Psoas muscle (tissue), 8 donors: Measurements from ENCODE around the gene SLC43A3. TPM values are rescaled to one million over a fixed set of nuclear protein-coding genes. Genes with fewer than 3 reads are reported as not detected.

Source experiments
- ATAC-seq, 4 donors: fragments of 200-7000 bp; cut with Tn5 transposase; one replicate each; pipeline ENCODE4 v1.9.1; 2020; ENCODE audit warnings: moderate library complexity in 3 of 4, mild to moderate bottlenecking in 2 of 4
- DNase-seq, 2 donors: peaks; one replicate each; pipeline ENCODE4 v3.0.0-alpha.2; 2020
- H3K27ac ChIP-seq: fragments of 200-600 bp; one replicate; pipeline ENCODE4 v1.8.0; 2022
- H3K27me3 ChIP-seq, 3 donors: fragments of 200-600 bp in 1 of 3; one replicate each; pipeline versions ENCODE4 v1.6.1 to v1.8.0; 2013 to 2022; ENCODE audit warnings: low read length in 2 of 3, mild to moderate bottlenecking in 2 of 3, moderate library complexity in 1 of 3; ENCODE audit not compliant: insufficient read depth in 3 of 3
- H3K36me3 ChIP-seq, 2 donors: fragments of 200-600 bp in 1 of 2; one replicate each; pipeline versions ENCODE4 v1.6.1 to v1.8.0; 2013 to 2022; ENCODE audit warnings: low read depth in 1 of 2, mild to moderate bottlenecking in 1 of 2, moderate library complexity in 1 of 2; ENCODE audit not compliant: insufficient read depth in 1 of 2
- H3K4me1 ChIP-seq: fragments of 200-600 bp; one replicate; pipeline ENCODE4 v1.8.0; 2022
- H3K4me3 ChIP-seq: fragments of 200-600 bp; one replicate; pipeline ENCODE4 v1.8.0; 2022; ENCODE audit warnings: mild to moderate bottlenecking
- H3K9me3 ChIP-seq: fragments of 200-600 bp; one replicate; pipeline ENCODE4 v1.8.0; 2022
- WGBS, 3 donors: extraction: QIAGEN DNeasy Blood & Tissue Kit; methylation state at CpG; one replicate each; pipeline versions ENCODE4 v1.1.6 to v1.1.7; 2013; 5-methylcytosine and 5-hydroxymethylcytosine counted together
- intact Hi-C, 2 donors: fragments of 100-400 bp; cut with DNase I; formaldehyde crosslinking; loops; one replicate each; pipeline versions ENCODE4 v1.11.0 to v1.14.2; 2022
- long read RNA-seq, 2 donors: library from polyadenylated mRNA; unstranded; transcript quantifications; one replicate each; pipeline ENCODE4 v2.0.0, GENCODE V29; 2021
- polyA plus RNA-seq, 3 donors: library from polyadenylated mRNA; stranded (reverse); fragments of 200-250 nt; gene quantifications; one replicate each; pipeline ENCODE4 v1.2.3, GENCODE V29; 2013
- total RNA-seq, 4 donors: library from RNA; stranded (reverse); fragmentation: NEBNext Ultra II Directional in 2 of 4; extraction: Animal tissue kit (Norgen Biotek cat#: 25700) in 2 of 4; gene quantifications; one replicate each; pipeline versions ENCODE4 v1.2.1 to v1.2.4, GENCODE V29; 2021 to 2023
- TF ChIP-seq, protein P1 (sequence below): fragments of 200-600 bp; IDR thresholded peaks from one replicate; pipeline ENCODE4 v1.8.0; 2022; ENCODE audit warnings: antibody characterized with exemption
- donor health status: healthy with polysubstance abuse.
- donor health status: DM: no; HTN: no; CAD: no; lungs with moderate emphysema.
- donor health status: Bipolar disorder and iron deficiency.
- donor health status: healthy.
- donor health status: DM: yes; HTN: yes; CAD: no.
- donor health status: DM: no; HTN: no; CAD: no.
- donor health status: DM: no; HTN: no; CAD: no.
- donor health status: DM: yes; HTN: yes; CAD: no.

SLC43A3 gene
- total RNA-seq (10 to 100 TPM; 10.6 to 18.8 (median 16.0) TPM), polyA plus RNA-seq (10 to 100 TPM in 1 of 3 donors, 1 to 10 TPM in 2; 5.8 to 14.7 (median 6.4) TPM)
- long read RNA-seq, donor 1, partial matches to known transcripts: 0 of 11 reads
- long read RNA-seq, donor 1, other reads (novel, unspliced or antisense): 5 of 11 reads
- long read RNA-seq, donor 2, partial matches to known transcripts: 4 of 14 reads
- long read RNA-seq, donor 2, other reads (novel, unspliced or antisense): 5 of 14 reads

DNA sequence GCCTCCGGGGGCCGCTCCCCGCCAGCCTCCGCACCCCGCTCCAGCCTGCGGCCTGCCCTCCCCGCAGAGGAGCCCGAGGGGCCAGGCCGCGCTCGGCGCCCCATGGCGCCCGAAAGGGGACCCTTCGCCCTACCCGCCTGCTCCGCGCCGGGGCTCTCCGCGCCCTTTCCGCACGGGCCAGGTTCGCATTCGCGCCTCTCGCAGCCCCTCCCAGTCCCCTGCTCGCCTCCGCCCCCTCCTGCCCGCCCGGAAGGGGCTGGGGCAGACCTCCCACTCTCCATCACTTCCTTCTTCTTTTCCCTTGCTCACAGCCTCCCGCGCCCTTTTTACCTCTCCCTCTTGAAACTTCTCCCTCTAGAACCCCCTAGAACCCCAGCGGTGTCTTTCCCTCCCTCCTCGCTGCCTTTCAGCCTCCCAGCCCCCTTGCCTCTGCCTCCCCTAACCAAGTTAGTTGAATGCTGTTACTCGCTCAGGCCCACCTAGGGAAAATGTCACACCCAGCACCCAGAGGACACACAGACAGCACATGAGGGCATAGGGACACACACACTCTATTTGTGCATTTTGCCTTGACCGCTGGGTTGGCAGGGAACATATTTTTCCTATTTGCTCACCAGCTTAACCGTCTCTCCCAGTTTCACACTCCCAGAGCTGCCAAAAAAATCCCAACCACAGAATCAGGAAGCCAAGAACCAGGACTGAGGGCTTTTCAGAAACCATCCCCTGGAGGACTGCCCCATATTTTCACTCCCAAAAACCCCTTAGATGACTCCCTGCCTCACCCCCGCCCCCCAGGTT is at the start of gene SLC43A3:
SLC43A3 (minus strand) TSS at position 193 of the 798 bp plus-strand sequence. CDS start 949 bp downstream, outside the sequence.
- Histone ChIP-seq H3K36me3 (peaks cover 0 to 3% of the 10 kb centered on the region in 2 donors), H3K4me1 (peaks cover 32% of the 10 kb centered on the region), H3K4me3 (peak within 1 kb of the TSS; percentile 66), H3K27me3 (peaks cover 0 to 33% (median 0%) of the 10 kb centered on the region in 3 donors), H3K27ac (peak within 1 kb of the TSS; percentile 84), H3K9me3 (no peaks in the 10 kb centered on the region)
- DNase-seq (peak; percentile 80 to 85), ATAC-seq (peak; percentile 54 to 66 (median 60))
- WGBS, 3 donors: 3 to 14% (median 4%) methylated on average over 35 to 39 of the region's 39 CpGs
- intact Hi-C loops: loop anchor here in 1 of 2 donors (5.0 kb wide), 1 partner anchor 80 kb away; no protein-coding TSS in a partner anchor
- TF ChIP-seq, protein P1, sequence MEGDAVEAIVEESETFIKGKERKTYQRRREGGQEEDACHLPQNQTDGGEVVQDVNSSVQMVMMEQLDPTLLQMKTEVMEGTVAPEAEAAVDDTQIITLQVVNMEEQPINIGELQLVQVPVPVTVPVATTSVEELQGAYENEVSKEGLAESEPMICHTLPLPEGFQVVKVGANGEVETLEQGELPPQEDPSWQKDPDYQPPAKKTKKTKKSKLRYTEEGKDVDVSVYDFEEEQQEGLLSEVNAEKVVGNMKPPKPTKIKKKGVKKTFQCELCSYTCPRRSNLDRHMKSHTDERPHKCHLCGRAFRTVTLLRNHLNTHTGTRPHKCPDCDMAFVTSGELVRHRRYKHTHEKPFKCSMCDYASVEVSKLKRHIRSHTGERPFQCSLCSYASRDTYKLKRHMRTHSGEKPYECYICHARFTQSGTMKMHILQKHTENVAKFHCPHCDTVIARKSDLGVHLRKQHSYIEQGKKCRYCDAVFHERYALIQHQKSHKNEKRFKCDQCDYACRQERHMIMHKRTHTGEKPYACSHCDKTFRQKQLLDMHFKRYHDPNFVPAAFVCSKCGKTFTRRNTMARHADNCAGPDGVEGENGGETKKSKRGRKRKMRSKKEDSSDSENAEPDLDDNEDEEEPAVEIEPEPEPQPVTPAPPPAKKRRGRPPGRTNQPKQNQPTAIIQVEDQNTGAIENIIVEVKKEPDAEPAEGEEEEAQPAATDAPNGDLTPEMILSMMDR: no peak

DNA sequence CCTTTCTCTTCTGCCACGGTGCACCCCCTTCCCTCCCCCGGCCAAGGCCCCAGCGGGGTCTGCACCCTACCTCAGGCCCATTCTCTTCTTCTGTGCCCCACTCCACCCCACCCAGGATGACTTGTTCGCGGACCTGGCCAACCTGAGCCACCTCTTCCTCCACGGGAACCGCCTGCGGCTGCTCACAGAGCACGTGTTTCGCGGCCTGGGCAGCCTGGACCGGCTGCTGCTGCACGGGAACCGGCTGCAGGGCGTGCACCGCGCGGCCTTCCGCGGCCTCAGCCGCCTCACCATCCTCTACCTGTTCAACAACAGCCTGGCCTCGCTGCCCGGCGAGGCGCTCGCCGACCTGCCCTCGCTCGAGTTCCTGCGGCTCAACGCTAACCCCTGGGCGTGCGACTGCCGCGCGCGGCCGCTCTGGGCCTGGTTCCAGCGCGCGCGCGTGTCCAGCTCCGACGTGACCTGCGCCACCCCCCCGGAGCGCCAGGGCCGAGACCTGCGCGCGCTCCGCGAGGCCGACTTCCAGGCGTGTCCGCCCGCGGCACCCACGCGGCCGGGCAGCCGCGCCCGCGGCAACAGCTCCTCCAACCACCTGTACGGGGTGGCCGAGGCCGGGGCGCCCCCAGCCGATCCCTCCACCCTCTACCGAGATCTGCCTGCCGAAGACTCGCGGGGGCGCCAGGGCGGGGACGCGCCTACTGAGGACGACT is 49.3 kb upstream of the SLC43A3 start:
- Histone ChIP-seq H3K36me3 (no peaks in the 10 kb centered on the region), H3K4me3 (peak overlapping the region; percentile 74), H3K4me1 (no peaks in the 10 kb centered on the region), H3K27ac (peak overlapping the region; percentile 75), H3K27me3 (peaks cover 0 to 1% (median 0%) of the 10 kb centered on the region in 3 donors), H3K9me3 (no peaks in the 10 kb centered on the region)
- intact Hi-C loops: loop anchor here in 1 of 2 donors (5.0 kb wide), 2 partner anchors 51 to 129 kb away; no protein-coding TSS in a partner anchor
- TF ChIP-seq, protein P1: no peak
- peak; percentile 59 to 79 for DNase-seq
- ATAC-seq: peak; percentile 69 to 86 (median 81)
- 4 to 13% (median 8%) methylated on average over 68 to 80 of the region's 80 CpGs for WGBS, 3 donors

DNA sequence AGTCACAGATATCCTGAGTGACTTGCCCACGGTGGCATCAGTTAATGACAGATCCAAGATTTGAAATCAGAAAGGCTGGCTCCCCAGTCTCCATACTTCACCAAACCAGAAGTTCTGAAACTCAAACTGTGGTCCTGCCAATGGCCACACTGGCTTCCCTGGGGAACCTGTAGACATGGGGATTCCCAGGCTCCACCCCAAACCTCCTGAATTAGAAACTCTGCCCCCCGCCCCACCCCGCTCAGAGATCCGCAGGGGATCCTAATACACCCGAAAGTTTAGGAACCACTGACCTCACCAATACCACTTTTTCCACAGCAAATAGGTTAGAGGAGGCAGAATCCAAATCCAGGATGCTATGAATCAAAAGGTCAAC is 48.7 kb upstream of the SLC43A3 start:
- no peaks in the 10 kb centered on the region for H3K4me1 ChIP-seq
- ATAC-seq: no peak
- WGBS, 3 donors: 70 to 80% (median 71%) methylated on average over 5 of the region's 5 CpGs
- intact Hi-C loops: loop anchor here in 1 of 2 donors (5.0 kb wide), 2 partner anchors 52 to 128 kb away; no protein-coding TSS in a partner anchor
- no peak for DNase-seq
- no peaks in the 10 kb centered on the region for H3K9me3 ChIP-seq
- H3K27ac ChIP-seq: no peak overlapping the region
- H3K4me3 ChIP-seq: peak overlapping the region; percentile 74
- no peaks in the 10 kb centered on the region for H3K36me3 ChIP-seq
- TF ChIP-seq, protein P1: no peak
- H3K27me3 ChIP-seq: peaks cover 0 to 1% (median 0%) of the 10 kb centered on the region in 3 donors

DNA sequence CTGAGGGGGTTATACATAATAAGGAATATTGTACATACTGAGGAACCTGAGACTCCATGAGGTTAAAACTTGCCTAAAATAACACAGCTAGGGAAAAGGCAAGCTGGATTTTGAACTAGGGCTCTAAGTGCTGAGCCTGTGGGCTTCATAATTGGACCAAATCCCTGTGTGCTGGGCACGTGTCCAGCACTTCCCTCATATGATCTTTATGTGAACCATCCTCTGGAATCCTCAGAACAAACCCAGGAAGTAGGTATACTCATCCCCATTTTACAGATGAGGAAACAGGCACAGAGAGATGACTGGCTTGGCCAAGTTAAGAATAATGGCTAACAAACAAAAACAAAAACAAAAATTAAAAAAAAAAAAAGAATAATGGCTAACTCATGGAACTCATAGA is 48.3 kb upstream of the SLC43A3 start:
- peaks cover 0 to 1% (median 0%) of the 10 kb centered on the region in 3 donors for H3K27me3 ChIP-seq
- H3K4me3 ChIP-seq: no peak overlapping the region
- ATAC-seq (no peak), DNase-seq (no peak)
- no peaks in the 10 kb centered on the region for H3K36me3 ChIP-seq
- intact Hi-C loops: loop anchor here in 1 of 2 donors (5.0 kb wide), 2 partner anchors 52 to 128 kb away; no protein-coding TSS in a partner anchor
- no peak overlapping the region for H3K27ac ChIP-seq
- TF ChIP-seq, protein P1: no peak
- H3K9me3 ChIP-seq: no peaks in the 10 kb centered on the region
- H3K4me1 ChIP-seq: no peaks in the 10 kb centered on the region
- 35 to 54% (median 44%) methylated on average over 1 of the region's 1 CpG for WGBS, 3 donors
